ENCODE results near the gene CACNA2D3.

DNA sequence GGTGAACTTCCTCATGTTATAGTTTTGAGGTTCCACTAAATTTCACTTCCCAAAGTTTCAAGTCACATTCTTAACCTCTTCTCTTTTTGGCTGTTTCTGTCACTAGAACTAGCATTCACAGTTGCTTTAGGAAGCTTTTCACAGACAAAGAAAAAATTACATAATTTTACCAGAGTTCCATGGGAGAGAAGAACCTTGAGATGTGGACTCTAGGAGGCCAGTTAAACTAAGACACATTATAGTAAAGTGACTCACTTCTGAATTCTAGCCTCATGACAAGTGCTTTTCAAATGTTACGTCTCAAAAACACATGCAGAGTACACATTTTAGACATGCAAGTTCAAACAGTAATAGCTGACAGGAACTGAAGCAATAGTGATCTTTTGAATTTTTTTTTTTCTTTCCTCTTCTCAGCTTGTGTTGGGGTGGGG is 845.4 kb downstream of the CACNA2D3 start:
- TF ChIP-seq, protein P1, sequence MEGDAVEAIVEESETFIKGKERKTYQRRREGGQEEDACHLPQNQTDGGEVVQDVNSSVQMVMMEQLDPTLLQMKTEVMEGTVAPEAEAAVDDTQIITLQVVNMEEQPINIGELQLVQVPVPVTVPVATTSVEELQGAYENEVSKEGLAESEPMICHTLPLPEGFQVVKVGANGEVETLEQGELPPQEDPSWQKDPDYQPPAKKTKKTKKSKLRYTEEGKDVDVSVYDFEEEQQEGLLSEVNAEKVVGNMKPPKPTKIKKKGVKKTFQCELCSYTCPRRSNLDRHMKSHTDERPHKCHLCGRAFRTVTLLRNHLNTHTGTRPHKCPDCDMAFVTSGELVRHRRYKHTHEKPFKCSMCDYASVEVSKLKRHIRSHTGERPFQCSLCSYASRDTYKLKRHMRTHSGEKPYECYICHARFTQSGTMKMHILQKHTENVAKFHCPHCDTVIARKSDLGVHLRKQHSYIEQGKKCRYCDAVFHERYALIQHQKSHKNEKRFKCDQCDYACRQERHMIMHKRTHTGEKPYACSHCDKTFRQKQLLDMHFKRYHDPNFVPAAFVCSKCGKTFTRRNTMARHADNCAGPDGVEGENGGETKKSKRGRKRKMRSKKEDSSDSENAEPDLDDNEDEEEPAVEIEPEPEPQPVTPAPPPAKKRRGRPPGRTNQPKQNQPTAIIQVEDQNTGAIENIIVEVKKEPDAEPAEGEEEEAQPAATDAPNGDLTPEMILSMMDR (conservative IDR thresholded peaks at IDR 0.05; ENCODE audit: low read depth, low read length) = no peak
- TF ChIP-seq EZH2 (IDR thresholded peaks at IDR 0.05; ENCODE audit: low read length, unreplicated experiment) = no peak
- no peak for TF ChIP-seq EZH2phosphoT487 (IDR thresholded peaks at IDR 0.05; ENCODE audit: borderline replicate concordance, low read length)
